G401.6 (cell line): ENCODE measurements around the gene C4orf17.
"Not testable (repeated sequence)": the region's sequence is repeated elsewhere in the genome, so short reads cannot be mapped to it uniquely, and the experiment has no call there.

Source experiments
- FAIRE-seq: peaks from 2 replicates; lab custom pipeline; 2012; peaks lifted over from hg19 to GRCh38; lab: Jason Lieb, UNC

Gene C4orf17

DNA sequence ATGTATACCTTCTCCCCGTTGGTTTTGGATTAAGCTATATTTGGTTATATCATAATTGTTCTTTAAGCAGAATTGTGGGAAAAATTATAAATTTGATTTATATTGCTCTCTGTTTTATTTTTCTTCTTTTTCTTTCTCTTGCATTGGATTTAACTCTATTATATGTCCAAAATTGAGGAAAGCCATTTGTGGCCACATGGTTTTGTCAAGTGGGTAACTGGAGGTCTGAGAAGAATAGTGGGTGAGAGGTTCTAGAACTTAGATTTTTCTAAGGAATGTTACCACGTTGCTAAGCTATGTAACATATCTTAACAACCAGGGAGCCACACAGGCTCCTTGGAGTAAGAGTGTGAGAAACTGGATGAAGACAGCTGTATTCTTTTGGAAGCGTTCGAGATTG, at the start of gene C4orf17:
Gene C4orf17 (plus strand): TSS at position 301 of the 400 bp plus-strand sequence. CDS start 2,061 bp downstream, outside the sequence.
- FAIRE-seq = no peak

- no peak for FAIRE-seq
Measured at GRCh38 chr4:99461623-99462401, 49.0 kb upstream of the C4orf17 start.

DNA sequence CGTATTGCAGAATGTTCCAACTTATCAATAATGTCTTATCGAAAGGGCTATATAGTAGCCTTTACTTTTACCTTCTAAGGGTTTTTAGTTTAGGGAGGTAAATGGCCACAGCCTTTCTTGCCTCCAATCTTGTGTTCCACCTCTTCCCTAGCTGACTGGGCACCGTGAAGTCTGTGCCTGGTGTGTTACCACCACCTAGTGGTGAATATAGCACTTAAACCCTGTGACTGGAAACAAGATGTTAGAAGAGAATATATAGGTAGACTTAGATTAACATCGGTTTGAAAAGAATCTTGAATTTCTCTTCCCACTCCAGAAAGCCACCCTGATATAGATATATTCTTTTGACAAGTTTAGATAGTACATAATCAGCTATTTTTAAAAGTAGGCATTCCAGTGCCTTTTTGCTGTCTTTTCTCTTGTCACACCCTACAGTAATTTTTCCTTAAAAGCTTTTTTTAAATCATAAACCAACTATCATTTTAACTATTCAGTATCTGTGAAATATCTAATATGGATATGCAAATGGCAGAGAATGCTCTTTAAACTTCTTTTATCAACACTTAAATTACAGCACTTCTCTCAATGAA, 47.9 kb upstream of the C4orf17 start:
- peak; percentile 74 for FAIRE-seq

DNA sequence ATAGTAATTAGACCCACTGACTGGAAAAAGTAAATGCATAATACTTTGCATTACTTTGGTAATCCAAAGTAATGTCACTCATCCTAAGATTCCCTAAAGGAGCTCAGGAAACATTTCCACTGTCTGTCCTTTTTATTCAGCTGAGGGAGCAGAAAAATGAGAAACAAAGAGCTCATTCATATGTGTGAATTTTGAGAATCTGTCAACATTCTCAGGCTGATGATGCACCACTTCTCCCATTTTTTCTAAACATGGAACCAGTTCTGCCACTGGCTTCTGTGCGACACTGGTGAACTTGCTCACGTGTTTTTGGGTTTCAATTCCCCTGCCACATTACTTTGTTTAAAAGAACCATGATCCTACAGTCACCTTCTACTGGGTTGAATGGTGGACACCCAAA, 47.3 kb upstream of the C4orf17 start:
- no peak for FAIRE-seq

GRCh38 chr4:99467887-99468286, 42.9 kb upstream of the C4orf17 start:
- FAIRE-seq = no peak

DNA sequence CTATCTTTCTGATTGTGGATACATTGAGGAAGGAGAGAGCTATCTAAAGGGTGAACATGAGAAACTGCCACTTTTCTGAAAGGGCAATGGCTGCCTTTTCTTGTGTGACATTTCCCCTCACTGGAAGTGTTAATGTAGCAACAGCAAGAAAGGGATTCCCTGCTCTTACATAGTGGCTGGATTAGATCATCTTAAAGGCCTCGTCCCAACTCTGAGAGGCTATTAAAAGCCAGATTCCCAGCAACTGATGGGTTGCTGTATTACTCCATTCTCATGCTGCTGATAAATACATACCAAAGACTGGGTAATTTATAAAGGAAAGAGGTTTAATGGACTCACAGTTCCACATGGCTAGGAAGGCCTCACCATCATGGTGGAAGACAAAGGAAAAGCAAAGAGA, 41.9 kb upstream of the C4orf17 start:
- FAIRE-seq = no peak

DNA sequence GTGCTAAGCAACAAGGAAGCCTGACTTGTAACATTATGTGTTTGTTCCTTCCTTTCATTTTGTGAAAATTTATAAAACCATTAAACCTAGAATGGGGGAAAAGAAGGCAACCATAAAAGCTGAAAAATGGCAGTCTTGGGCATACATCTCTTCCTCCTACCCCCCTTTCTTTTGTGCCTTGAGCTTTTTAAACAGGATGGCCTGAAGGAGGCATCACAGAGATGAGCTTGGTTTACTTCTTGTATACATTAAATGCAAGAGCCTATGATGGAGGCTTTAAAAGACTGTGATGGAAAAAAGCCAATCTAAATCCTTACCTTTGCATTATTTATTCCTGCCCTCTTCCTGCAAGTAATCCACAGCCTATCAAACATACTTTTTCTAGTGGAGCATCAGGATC, 39.5 kb upstream of the C4orf17 start:
- no peak for FAIRE-seq

- FAIRE-seq = no peak
Measured at GRCh38 chr4:99471896-99472295, 38.9 kb upstream of the C4orf17 start.

DNA sequence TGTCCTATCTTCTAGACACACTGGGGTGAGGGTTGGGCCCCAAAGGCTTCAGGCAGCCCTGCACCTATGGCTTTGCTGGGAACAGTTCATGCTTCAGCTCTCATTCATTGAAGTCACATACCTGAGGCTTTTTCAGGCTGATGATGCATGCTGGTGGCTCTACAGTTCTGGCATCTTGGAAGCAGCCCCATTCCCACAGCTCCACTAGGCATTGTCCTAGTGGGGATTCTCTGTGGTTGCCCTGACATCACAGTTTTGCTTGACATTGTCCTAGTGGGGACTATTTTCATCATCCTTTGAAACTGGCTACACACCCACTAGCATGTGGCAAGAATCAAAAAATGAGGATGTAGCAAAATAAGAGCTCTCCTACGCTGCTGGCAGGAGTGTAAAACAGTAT, 37.7 kb upstream of the C4orf17 start:
- no peak for FAIRE-seq

DNA sequence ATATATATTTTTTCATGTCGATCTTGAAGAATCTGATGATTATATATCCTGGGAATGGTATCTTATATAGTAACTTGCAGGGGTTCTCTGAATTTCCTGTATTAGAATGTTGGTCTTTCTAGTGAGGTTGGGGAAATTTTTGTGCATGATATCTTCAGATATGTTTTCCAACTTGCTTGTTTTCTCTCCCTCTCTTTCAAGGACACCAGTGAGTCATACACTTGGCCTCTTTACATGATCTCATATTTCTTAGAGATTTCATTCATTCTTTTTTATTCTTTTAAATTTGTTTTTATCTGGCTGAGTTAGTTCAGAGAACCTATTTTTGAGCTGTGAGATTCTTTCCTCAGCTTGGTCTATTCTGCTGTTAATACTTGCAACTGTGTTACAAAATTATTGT, 27.2 kb upstream of the C4orf17 start:
- FAIRE-seq = no peak

DNA sequence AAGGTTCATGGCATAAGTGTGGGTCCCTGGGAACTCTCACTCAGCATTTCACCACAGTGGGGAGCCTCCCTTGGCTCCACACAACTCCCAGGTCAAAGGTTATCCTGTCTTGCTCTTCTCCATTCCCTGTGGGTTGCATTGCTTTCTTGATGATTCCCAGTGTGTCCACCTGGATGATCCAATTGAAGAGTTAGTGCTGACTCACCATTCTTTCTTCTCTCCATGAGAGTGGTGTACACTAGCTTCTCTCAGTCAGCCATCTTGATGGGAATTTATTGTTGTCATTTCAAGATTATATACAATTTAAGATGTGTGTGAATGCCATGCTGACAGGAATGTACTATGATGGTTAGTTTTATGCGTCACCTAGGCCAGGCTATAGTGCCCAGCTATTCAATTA, 25.6 kb upstream of the C4orf17 start:
- FAIRE-seq = no peak

DNA sequence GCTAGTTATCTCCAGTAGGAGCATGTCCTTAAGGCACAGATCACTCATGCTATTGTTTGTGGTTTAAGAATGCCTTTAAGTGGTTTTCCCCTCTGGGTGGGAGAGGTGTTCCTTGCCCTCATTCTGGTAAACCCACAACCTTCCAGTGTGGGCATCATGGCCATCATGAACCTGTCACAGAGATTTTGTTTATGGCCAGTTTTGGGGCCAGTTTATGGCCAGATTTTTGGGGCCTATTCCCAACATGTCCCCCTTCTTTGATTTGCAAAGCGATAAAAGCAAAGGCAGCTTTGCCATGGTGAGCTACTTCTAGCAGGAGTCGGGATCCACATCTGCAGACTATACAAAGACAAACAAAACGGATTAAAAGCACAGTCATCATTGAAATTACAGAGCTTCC, 24.2 kb upstream of the C4orf17 start:
- FAIRE-seq = not testable (repeated sequence)

- no peak for FAIRE-seq
Measured at GRCh38 chr4:99490286-99490685, 20.5 kb upstream of the C4orf17 start.

DNA sequence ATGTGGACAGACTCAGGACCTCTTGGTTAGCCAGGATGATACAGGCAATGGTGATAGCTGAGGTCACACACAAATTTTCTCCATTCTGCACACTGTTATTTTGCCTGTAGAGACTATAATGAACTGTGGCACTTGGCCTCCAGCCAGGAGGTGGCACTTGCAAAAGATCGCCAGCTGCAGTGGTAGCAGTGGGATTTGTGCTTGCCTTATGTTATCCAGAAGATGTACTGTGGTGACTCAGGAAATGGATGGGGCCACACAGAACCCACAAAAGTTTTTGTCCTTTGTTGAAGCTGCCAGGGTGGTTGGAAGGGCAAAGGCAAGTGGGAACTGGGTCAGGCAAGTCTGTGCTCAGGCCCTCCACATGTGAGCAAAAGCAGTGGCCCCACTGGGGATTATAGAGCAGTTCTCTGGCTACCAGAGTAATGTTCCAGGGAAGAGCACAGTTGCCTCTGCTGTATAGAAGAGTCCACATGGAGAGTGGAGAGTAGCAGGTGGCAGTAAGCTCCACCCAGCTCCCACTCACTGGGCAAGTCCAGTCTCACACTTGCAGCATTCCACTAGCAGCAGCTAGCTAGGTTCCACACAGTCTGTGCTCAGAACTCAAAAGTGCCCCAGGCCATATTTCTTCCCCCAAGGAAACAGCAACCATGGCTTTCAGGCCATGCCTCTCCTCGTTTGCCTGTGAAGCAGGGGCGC, 5.9 kb upstream of the C4orf17 start:
- no peak for FAIRE-seq

DNA sequence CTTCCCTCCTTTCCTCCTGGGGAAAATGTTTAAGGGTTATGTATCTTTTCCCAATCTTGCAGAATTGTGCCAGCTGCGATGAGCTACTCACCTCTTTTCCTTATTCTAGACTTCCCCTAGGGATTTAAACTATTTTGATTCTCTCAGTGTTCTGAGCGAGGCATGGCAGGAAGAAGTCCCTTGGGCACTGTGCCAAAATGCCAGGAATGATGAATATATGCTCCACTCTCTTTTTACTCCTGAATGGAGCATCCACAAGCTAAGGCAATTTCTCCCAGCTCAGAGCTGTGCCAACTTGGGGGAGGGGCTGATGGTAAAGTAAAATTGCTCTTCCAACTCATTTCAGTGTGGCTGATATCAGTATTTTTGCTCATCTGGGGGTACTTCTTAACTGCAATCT, 4.0 kb upstream of the C4orf17 start:
- FAIRE-seq = no peak

DNA sequence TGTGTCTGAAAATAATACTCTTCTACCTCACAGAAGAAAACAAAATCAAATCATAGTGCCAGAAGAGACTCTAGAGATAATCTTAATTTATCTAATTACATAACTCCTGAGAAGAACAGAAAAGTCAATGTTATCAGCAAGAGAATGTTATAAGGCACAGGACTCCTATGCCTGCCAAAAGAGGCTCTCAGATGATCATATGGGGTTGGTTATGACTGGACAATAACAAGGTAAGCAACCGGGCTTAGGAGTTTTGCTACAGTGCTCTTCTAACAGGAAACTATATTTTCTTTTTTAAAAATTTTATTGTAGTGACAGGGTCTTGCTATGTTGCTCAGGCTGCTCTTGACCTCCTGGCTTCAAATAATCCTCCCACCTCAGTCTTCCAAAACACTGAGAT, 3.5 kb upstream of the C4orf17 start:
- FAIRE-seq = no peak

GRCh38 chr4:99507762-99508161, 3.1 kb upstream of the C4orf17 start:
- FAIRE-seq = no peak

GRCh38 chr4:99518601-99519295, 7.9 kb downstream of the C4orf17 start:
- no peak for FAIRE-seq

DNA sequence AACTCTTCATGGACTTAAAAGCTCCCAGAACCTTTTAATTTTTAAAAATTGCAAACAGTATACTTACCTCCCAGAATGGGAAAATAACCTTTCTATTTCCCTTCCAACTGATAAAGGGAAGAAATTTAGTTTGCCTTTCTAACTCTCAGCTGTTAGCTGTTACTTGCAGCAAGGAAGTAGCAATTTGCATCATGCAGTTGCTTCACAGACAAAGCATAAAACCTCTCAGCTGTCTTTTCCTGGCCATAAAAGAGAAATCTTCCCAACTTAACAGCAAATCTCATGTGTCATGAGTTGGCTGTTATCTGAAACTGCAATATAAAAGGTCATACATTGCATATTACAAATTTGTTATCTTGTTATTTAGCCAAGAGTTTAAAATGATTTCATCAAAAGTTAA, 18.4 kb downstream of the C4orf17 start:
- FAIRE-seq = no peak

DNA sequence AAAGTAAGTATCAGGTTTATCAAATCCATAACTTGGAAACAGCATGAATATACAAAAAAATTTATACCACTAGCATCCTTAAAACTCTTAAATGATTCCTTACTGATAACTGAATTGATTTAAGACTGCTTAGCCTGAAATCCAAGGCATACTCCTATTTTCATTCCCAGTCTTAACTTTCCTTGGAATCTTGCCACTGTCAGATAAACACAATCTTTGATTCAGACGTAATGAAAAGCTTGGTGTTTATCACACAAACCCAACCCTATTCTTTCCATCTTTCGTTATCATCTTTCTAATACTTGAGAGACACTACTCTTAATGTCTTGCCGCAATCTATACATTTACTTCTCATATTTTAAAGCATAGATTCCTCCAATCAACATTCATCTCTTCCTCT, 19.1 kb downstream of the C4orf17 start:
- no peak for FAIRE-seq

GRCh38 chr4:99534699-99535098, 23.9 kb downstream of the C4orf17 start:
- not testable (repeated sequence) for FAIRE-seq

DNA sequence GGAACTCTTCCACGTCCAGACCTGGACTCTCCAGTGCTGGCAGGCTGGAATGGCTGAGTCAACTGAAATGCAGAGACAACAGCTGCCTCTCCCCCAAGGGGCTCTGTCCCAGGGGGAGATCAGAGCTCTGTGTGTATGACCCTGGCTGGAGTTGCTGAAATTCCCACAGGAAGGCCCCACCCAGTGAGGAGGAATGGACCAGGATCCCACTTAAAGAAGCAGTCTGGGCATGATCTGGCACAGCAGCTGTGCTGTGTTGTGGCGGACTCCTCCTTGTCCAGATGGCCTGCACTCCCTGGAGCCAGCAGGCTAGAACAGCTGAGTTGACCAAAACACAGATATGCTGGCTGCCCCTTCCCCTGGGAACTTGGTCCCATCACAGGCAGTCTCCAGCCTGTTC, 25.4 kb downstream of the C4orf17 start:
- no peak for FAIRE-seq

DNA sequence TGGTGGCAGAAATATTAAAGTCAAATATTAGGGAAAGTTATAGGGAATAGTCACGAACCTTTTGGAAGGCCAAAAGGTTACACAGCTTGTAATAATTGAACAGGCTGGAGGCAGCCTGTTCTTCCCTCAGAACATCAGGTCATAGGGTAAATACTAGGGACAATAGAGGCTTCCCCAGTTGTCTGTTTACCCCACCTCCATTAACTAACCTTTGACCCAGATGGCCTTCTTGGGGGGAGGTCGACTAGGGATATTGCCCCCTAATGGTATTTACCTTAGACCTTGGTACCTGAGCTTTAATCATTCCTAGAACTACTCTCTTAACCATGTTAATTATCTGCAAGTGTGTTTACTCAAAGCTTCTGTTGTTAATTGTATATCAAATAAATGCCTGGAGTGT, 26.0 kb downstream of the C4orf17 start:
- FAIRE-seq = no peak
